ENCODE results near the gene RDH13. TPM values are rescaled to one million over a fixed set of nuclear protein-coding genes. Genes with fewer than 3 reads are reported as not detected.
"Not testable (repeated sequence)": the region's sequence is repeated elsewhere in the genome, so short reads cannot be mapped to it uniquely, and the experiment has no call there.

The RDH13 gene
- total RNA-seq, 1 donor: 12.7 TPM

GRCh38 chr19:55005684-55006488 is 57.1 kb downstream of the RDH13 start:
- H3K36me3 ChIP-seq (ENCODE audit: insufficient read depth, low read length): no peaks in the 10 kb centered on the region
- no peaks in the 10 kb centered on the region for H4K20me1 ChIP-seq (ENCODE audit: insufficient read depth, low read length)
- H3K27ac ChIP-seq (ENCODE audit: low read depth, low read length): no peak overlapping the region
- no peak for TF ChIP-seq CTCF (IDR thresholded peaks at IDR 0.05; ENCODE audit: extremely low read depth, low read depth, low read length)
- H3K79me2 ChIP-seq (ENCODE audit: insufficient read depth, low read length): no peaks in the 10 kb centered on the region
- no peaks in the 10 kb centered on the region for H3K4me1 ChIP-seq (ENCODE audit: insufficient read depth, low read length)
- no peak overlapping the region for H3K4me2 ChIP-seq (ENCODE audit: insufficient read depth, low read length)
- peak overlapping the region; percentile 58 for H3K4me3 ChIP-seq (ENCODE audit: insufficient read depth, low read length)
- no peak for DNase-seq (ENCODE audit: insufficient read length, low spot score, missing footprints)
- H3K9me3 ChIP-seq (ENCODE audit: low read depth, low read length): peaks cover 2% of the 10 kb centered on the region
- H2AFZ ChIP-seq (ENCODE audit: low read length): peak overlapping the region; percentile 50
- H3K27me3 ChIP-seq (ENCODE audit: insufficient read depth, low read length): no peaks in the 10 kb centered on the region

- Histone ChIP-seq H3K4me2 (ENCODE audit: insufficient read depth, low read length) (no peak overlapping the region), H3K4me1 (ENCODE audit: insufficient read depth, low read length) (no peaks in the 10 kb centered on the region), H3K27me3 (ENCODE audit: insufficient read depth, low read length) (no peaks in the 10 kb centered on the region), H3K36me3 (ENCODE audit: insufficient read depth, low read length) (no peaks in the 10 kb centered on the region), H3K9me3 (ENCODE audit: low read depth, low read length) (peaks cover 2% of the 10 kb centered on the region), H2AFZ (ENCODE audit: low read length) (no peak overlapping the region), H3K4me3 (ENCODE audit: insufficient read depth, low read length) (no peak overlapping the region), H4K20me1 (ENCODE audit: insufficient read depth, low read length) (no peaks in the 10 kb centered on the region), H3K79me2 (ENCODE audit: insufficient read depth, low read length) (no peaks in the 10 kb centered on the region), H3K27ac (ENCODE audit: low read depth, low read length) (no peak overlapping the region)
- no peak for TF ChIP-seq CTCF (IDR thresholded peaks at IDR 0.05; ENCODE audit: extremely low read depth, low read depth, low read length)
- no peak for DNase-seq (ENCODE audit: insufficient read length, low spot score, missing footprints)
These were observed 62.2 kb downstream of the RDH13 start for GRCh38 chr19:55000761-55001160.

- H2AFZ ChIP-seq (ENCODE audit: low read length): not testable (repeated sequence)
These were observed 64.2 kb downstream of the RDH13 start for GRCh38 chr19:54998751-54999239.

GRCh38 chr19:54995561-54995960 is 67.4 kb downstream of the RDH13 start:
- Histone ChIP-seq H3K27ac (ENCODE audit: low read depth, low read length) (no peak overlapping the region), H3K4me2 (ENCODE audit: insufficient read depth, low read length) (no peak overlapping the region), H3K4me3 (ENCODE audit: insufficient read depth, low read length) (no peak overlapping the region), H3K9me3 (ENCODE audit: low read depth, low read length) (no peaks in the 10 kb centered on the region), H3K79me2 (ENCODE audit: insufficient read depth, low read length) (no peaks in the 10 kb centered on the region), H2AFZ (ENCODE audit: low read length) (no peak overlapping the region), H3K36me3 (ENCODE audit: insufficient read depth, low read length) (no peaks in the 10 kb centered on the region), H3K27me3 (ENCODE audit: insufficient read depth, low read length) (no peaks in the 10 kb centered on the region), H3K4me1 (ENCODE audit: insufficient read depth, low read length) (no peaks in the 10 kb centered on the region), H4K20me1 (ENCODE audit: insufficient read depth, low read length) (no peaks in the 10 kb centered on the region)
- no peak for DNase-seq (ENCODE audit: insufficient read length, low spot score, missing footprints)
- TF ChIP-seq CTCF (IDR thresholded peaks at IDR 0.05; ENCODE audit: extremely low read depth, low read depth, low read length): no peak

More at GRCh38 chr19:54998751-54999239, 64.2 kb downstream of the RDH13 start:
- not testable (repeated sequence) for H3K79me2 ChIP-seq (ENCODE audit: insufficient read depth, low read length); H3K36me3 ChIP-seq (ENCODE audit: insufficient read depth, low read length); H4K20me1 ChIP-seq (ENCODE audit: insufficient read depth, low read length); H3K4me2 ChIP-seq (ENCODE audit: insufficient read depth, low read length); H3K27ac ChIP-seq (ENCODE audit: low read depth, low read length); DNase-seq (ENCODE audit: insufficient read length, low spot score, missing footprints); H3K4me3 ChIP-seq (ENCODE audit: insufficient read depth, low read length); H3K4me1 ChIP-seq (ENCODE audit: insufficient read depth, low read length); H3K27me3 ChIP-seq (ENCODE audit: insufficient read depth, low read length); H3K9me3 ChIP-seq (ENCODE audit: low read depth, low read length)

Other genes with a start within 250 kb of the RDH13 start
- not detected in 2 replicates for gene KIR3DL1, start 246.7 kb downstream of the RDH13 start, total RNA-seq
- gene KIR2DS4, start 230.5 kb downstream of the RDH13 start, total RNA-seq: not detected in 2 replicates
- not detected in 2 replicates for gene KIR3DL2, start 212.7 kb downstream of the RDH13 start, total RNA-seq
- not detected in 2 replicates for gene FCAR, start 188.9 kb downstream of the RDH13 start, total RNA-seq
- gene NCR1, start 157.0 kb downstream of the RDH13 start, total RNA-seq: 0.36 and 0.59 TPM in 2 replicates
- not detected in 2 replicates for gene NLRP7, start 115.6 kb downstream of the RDH13 start, total RNA-seq
- 0.36 and 3.2 TPM in 2 replicates for gene NLRP2, start 96.8 kb downstream of the RDH13 start, total RNA-seq
- gene GP6, start 24.9 kb downstream of the RDH13 start, total RNA-seq: not detected in 2 replicates
- gene EPS8L1, start 12.7 kb upstream of the RDH13 start, total RNA-seq: 0.29 and 1.1 TPM in 2 replicates
- 49.2 and 55.0 TPM in 2 replicates for gene PPP1R12C, start 54.5 kb upstream of the RDH13 start, total RNA-seq
- gene TNNT1, start 86.1 kb upstream of the RDH13 start, total RNA-seq: 0.29 TPM in 1 of 2 replicates, not detected in the other
- gene TNNI3, start 94.6 kb upstream of the RDH13 start, total RNA-seq: not detected in 2 replicates
- 0.59 and 0.72 TPM in 2 replicates for gene DNAAF3, start 103.5 kb upstream of the RDH13 start, total RNA-seq
- gene SYT5, start 117.1 kb upstream of the RDH13 start, total RNA-seq: not detected in 2 replicates
- gene PTPRH, start 146.4 kb upstream of the RDH13 start, total RNA-seq: 0.88 and 1.1 TPM in 2 replicates
- gene TMEM86B, start 165.6 kb upstream of the RDH13 start, total RNA-seq: 1.5 and 2.5 TPM in 2 replicates
- 27.1 and 32.6 TPM in 2 replicates for gene PPP6R1, start 195.9 kb upstream of the RDH13 start, total RNA-seq
- 20.6 and 26.4 TPM in 2 replicates for gene HSPBP1, start 217.0 kb upstream of the RDH13 start, total RNA-seq
- gene BRSK1, start 220.8 kb upstream of the RDH13 start, total RNA-seq: 1.8 and 4.0 TPM in 2 replicates